K562 (cell line): ENCODE results near the gene PACSIN1. TPM values are rescaled to one million over a fixed set of nuclear protein-coding genes. Genes with fewer than 3 reads are reported as not detected.

ENCODE experiments used
- ATAC-seq: fragments of 200-7000 bp; cut with Tn5 transposase; 3 replicates; pipeline ENCODE4 v1.9.1; 2020; ENCODE audit warnings: moderate library complexity
- BruUV-seq: library from RNA; stranded (reverse); fragments of 400-500 nt; replicated peaks from 2 replicates; lab custom pipeline; 2021; lab: Mats Ljungman, UMichigan
- CTCF ChIA-PET: fragments of 300-600 bp; formaldehyde crosslinking; extraction: SDS; loops from one replicate; lab custom pipeline; 2021; ENCODE audit warnings: low intra/inter-chr PET ratio; lab: Yijun Ruan, JAX
- POLR2A ChIA-PET: fragments of 300-600, 350-650 bp; sonication (Branson Sonifier 250); formaldehyde crosslinking; extraction: SDS; loops from one replicate; lab custom pipeline; 2021; ENCODE audit warnings: antibody characterized with exemption, inconsistent platforms; lab: Yijun Ruan, JAX
- DNase-seq, 4 experiments: peaks; one replicate each; pipeline versions ENCODE4 v3.0.0 to v3.0.0-alpha.2; 2011 to 2018; ENCODE audit warnings: low spot score in 3 of 4, mixed read lengths in 3 of 4; ENCODE audit errors: extremely low read depth in 1 of 4
- FAIRE-seq: peaks from 2 replicates; lab custom pipeline; 2011; peaks lifted over from hg19 to GRCh38; lab: Jason Lieb, UNC
- H2AFZ ChIP-seq: 2 replicates; pipeline ENCODE4 v1.6.0; 2011; ENCODE audit warnings: low read depth, low read length, control low read depth, inconsistent platforms
- H3K27ac ChIP-seq: fragments of 200-600 bp; 3 replicates; pipeline ENCODE4 v1.8.0; 2011; ENCODE audit warnings: low read depth, mild to moderate bottlenecking, control low read depth, inconsistent platforms, low read length, moderate library complexity, mixed read lengths; ENCODE audit errors: extremely low read depth
- H3K27me3 ChIP-seq, 2 experiments: fragments of 300-600 bp in 1 of 2; 2 replicates in 1 of 2; 3 replicates in 1 of 2; pipeline versions ENCODE4 v1.6.0 to v1.8.0; 2011; ENCODE audit warnings: inconsistent platforms in 2 of 2, low read length in 2 of 2, mild to moderate bottlenecking in 1 of 2, mixed read lengths in 1 of 2, moderate library complexity in 1 of 2; ENCODE audit not compliant: control insufficient read depth in 2 of 2, insufficient read depth in 2 of 2
- H3K36me3 ChIP-seq: fragments of 300-600 bp; 3 replicates; pipeline ENCODE4 v1.8.0; 2011; ENCODE audit warnings: mild to moderate bottlenecking, low read length, inconsistent platforms; ENCODE audit not compliant: control insufficient read depth, insufficient read depth
- H3K4me1 ChIP-seq, 2 experiments: fragments of 200-600 bp in 1 of 2; replicated peaks in 1 of 2; 2 replicates in 1 of 2; 3 replicates in 1 of 2; pipeline versions ENCODE4 v1.5.1 to v1.8.0; 2011; ENCODE audit warnings: inconsistent platforms in 2 of 2, low read length in 2 of 2, mild to moderate bottlenecking in 1 of 2, mixed read lengths in 1 of 2, moderate library complexity in 1 of 2; ENCODE audit not compliant: control insufficient read depth in 2 of 2, insufficient read depth in 2 of 2
- H3K4me2 ChIP-seq: 2 replicates; pipeline ENCODE4 v1.6.1; 2011; ENCODE audit warnings: low read length, control low read depth, inconsistent platforms, mixed read lengths; ENCODE audit not compliant: insufficient read depth
- H3K4me3 ChIP-seq: fragments of 200-600 bp; sonication (generic), shearing (Covaris generic); 2 replicates; pipeline ENCODE4 v1.5.1; 2016; ENCODE audit warnings: control low read depth, inconsistent platforms
- H3K79me2 ChIP-seq: fragments of 200-600 bp; 3 replicates; pipeline ENCODE4 v1.8.0; 2011; ENCODE audit warnings: low read length, inconsistent platforms; ENCODE audit not compliant: control insufficient read depth, insufficient read depth
- H3K9ac ChIP-seq, 2 experiments: 2 replicates each; pipeline versions ENCODE4 v1.6.0 to v1.6.1; 2011; ENCODE audit warnings: low read depth in 2 of 2, low read length in 2 of 2, control low read depth in 1 of 2, inconsistent platforms in 1 of 2, mild to moderate bottlenecking in 1 of 2, mixed read lengths in 1 of 2; ENCODE audit not compliant: insufficient read depth in 1 of 2
- H3K9me1 ChIP-seq: one replicate; pipeline ENCODE4 v1.6.0; 2011; ENCODE audit warnings: inconsistent platforms, mild to moderate bottlenecking, low read length, moderate library complexity; ENCODE audit not compliant: control insufficient read depth, insufficient read depth
- H3K9me3 ChIP-seq: replicated peaks from 2 replicates; pipeline ENCODE4 v1.5.1; 2011; ENCODE audit warnings: low read depth, low read length, inconsistent platforms; ENCODE audit not compliant: control insufficient read depth, insufficient read depth
- H4K20me1 ChIP-seq: replicated peaks from 2 replicates; pipeline ENCODE4 v1.6.1; 2011; ENCODE audit warnings: low read length, inconsistent platforms, mixed read lengths; ENCODE audit not compliant: control insufficient read depth, insufficient read depth
- BRD9 ChIP-seq: fragments of 450-650 bp; IDR thresholded peaks from 2 replicates; pipeline ENCODE4 v1.6.1; 2018; ENCODE audit warnings: low read depth; ENCODE audit not compliant: partially characterized antibody
- COPS2 ChIP-seq: fragments of 450-650 bp; conservative IDR thresholded peaks from 2 replicates; pipeline ENCODE4 v1.6.1; 2016; ENCODE audit warnings: mild to moderate bottlenecking, moderate library complexity
- GABPA ChIP-seq: fragments of 200-800 bp; sonication (Bioruptor generic); conservative IDR thresholded peaks from 2 replicates; pipeline ENCODE4 v1.6.1; 2016; ENCODE audit warnings: low read depth, missing genetic modification characterization, missing compliant biosample characterization
- GATAD2B ChIP-seq: fragments of 450-650 bp; IDR thresholded peaks from 2 replicates; pipeline ENCODE4 v1.6.1; 2017; ENCODE audit warnings: mild to moderate bottlenecking, borderline replicate concordance
- HDAC2 ChIP-seq: fragments of 450-650 bp; IDR thresholded peaks from 2 replicates; pipeline ENCODE4 v1.6.1; 2016; ENCODE audit warnings: mild to moderate bottlenecking
- KDM1A ChIP-seq, 2 experiments: fragments of 450-650 bp; IDR thresholded peaks; 2 replicates each; pipeline ENCODE4 v1.6.1; 2016; ENCODE audit warnings: mild to moderate bottlenecking in 2 of 2
- MCM7 ChIP-seq, 2 experiments: fragments of 450-650 bp; IDR thresholded peaks; 2 replicates each; pipeline ENCODE4 v1.6.1; 2016 to 2018
- RBFOX2 ChIP-seq: fragments of 200-400 bp; formaldehyde crosslinking; IDR thresholded peaks from 2 replicates; pipeline ENCODE4 v1.6.1; 2017; ENCODE audit warnings: low read depth, mild to moderate bottlenecking, low read length, moderate library complexity
- YY1 ChIP-seq, 3 experiments: IDR thresholded peaks; 2 replicates each; pipeline ENCODE4 v1.6.1; 2011; ENCODE audit warnings: low read length in 2 of 3, mild to moderate bottlenecking in 2 of 3, moderate library complexity in 2 of 3, borderline replicate concordance in 1 of 3, control low read depth in 1 of 3, low read depth in 1 of 3; ENCODE audit not compliant: insufficient read depth in 3 of 3, insufficient replicate concordance in 2 of 3, control insufficient read depth in 1 of 3, insufficient read length in 1 of 3; ENCODE audit errors: extremely low read depth in 1 of 3
- ZFP36 ChIP-seq: fragments of 150-350 bp; IDR thresholded peaks from 2 replicates; pipeline ENCODE4 v1.6.1; 2018; ENCODE audit warnings: low read length, low read depth; ENCODE audit not compliant: partially characterized antibody
- ZNF347 ChIP-seq: fragments of 450-650 bp; formaldehyde crosslinking; IDR thresholded peaks from 2 replicates; pipeline ENCODE4 v1.4.0; 2020; ENCODE audit warnings: low read depth, mild to moderate bottlenecking, moderate library complexity
- ZNF707 ChIP-seq: fragments of 250-450 bp; sonication (Bioruptor Pico); conservative IDR thresholded peaks from 2 replicates; pipeline ENCODE4 v1.8.0; 2022; ENCODE audit warnings: inconsistent platforms, mild to moderate bottlenecking, moderate library complexity
- WGBS: fragments of 100-300 bp; shearing (Covaris generic); methylation state at CpG from one replicate; pipeline ENCODE4 v1.1.6; 2016; ENCODE audit warnings: low coverage, mixed read lengths; ENCODE audit not compliant: insufficient coverage; ENCODE audit errors: missing lambda C conversion rate; 5-methylcytosine and 5-hydroxymethylcytosine counted together
- in situ Hi-C: fragments of 300-500 bp; cut with MboI; formaldehyde crosslinking; loops from 4 replicates; pipeline ENCODE4 v1.15.0; 2018; ENCODE audit warnings: inconsistent platforms, mixed read lengths
- intact Hi-C: fragments of 100-400 bp; cut with micrococcal nuclease; formaldehyde crosslinking; loops from 2 replicates; pipeline ENCODE4 v1.14.2; 2022
- polyA plus RNA-seq, 8 experiments: library from polyadenylated mRNA; depleted of rRNA in 4 of 8; stranded (reverse) in 5 of 8; unstranded in 3 of 8; fragments of >200 nt; fragmentation: Nextera tagmentation in 2 of 8; fragmentation: Illumina TruSeq in 1 of 8; extraction: Ambion mirVana in 2 of 8; extraction: Trizol in 1 of 8; gene quantifications; 2 replicates each; pipeline versions ENCODE4 v1.2.1 to v1.2.3, GENCODE V29; 2011 to 2014; ENCODE audit warnings: inconsistent platforms in 1 of 8, missing spikeins in 1 of 8
- total RNA-seq, 7 experiments: library from RNA; depleted of rRNA in 6 of 7; stranded (reverse); fragments of >200 nt in 6 of 7; fragmentation: Illumina TruSeq in 2 of 7; extraction: Trizol in 2 of 7; gene quantifications; 2 replicates each; pipeline versions ENCODE4 v1.2.1 to v1.2.3, GENCODE V29; 2011 to 2021; ENCODE audit warnings: low replicate concordance in 1 of 7
- TF ChIP-seq, protein P1 (sequence below), 2 experiments: fragments of 450-650 bp in 1 of 2; sonication (generic) in 1 of 2; formaldehyde crosslinking in 1 of 2; IDR thresholded peaks in 1 of 2; conservative IDR thresholded peaks in 1 of 2; 2 replicates each; pipeline versions ENCODE4 v1.6.1 to v1.8.1; 2016 to 2023; ENCODE audit warnings: mild to moderate bottlenecking in 2 of 2, moderate library complexity in 2 of 2, inconsistent platforms in 1 of 2, missing genetic modification reagents in 1 of 2
- TF ChIP-seq, protein P2 (sequence below), 2 experiments: fragments of 450-650 bp in 1 of 2; IDR thresholded peaks; 2 replicates each; pipeline ENCODE4 v1.6.1; 2011 to 2017; ENCODE audit warnings: low read depth in 2 of 2, antibody characterized with exemption in 1 of 2, borderline replicate concordance in 1 of 2, low read length in 1 of 2, mild to moderate bottlenecking in 1 of 2, mixed read lengths in 1 of 2; ENCODE audit not compliant: control insufficient read depth in 1 of 2
- TF ChIP-seq, protein P3 (sequence below), 2 experiments: fragments of 450-650 bp in 1 of 2; sonication (generic) in 1 of 2; formaldehyde crosslinking; conservative IDR thresholded peaks; 2 replicates each; pipeline versions ENCODE4 v1.4.0 to v1.8.1; 2020 to 2022; ENCODE audit warnings: mild to moderate bottlenecking in 1 of 2, missing genetic modification reagents in 1 of 2

PACSIN1 gene
- total and polyA plus RNA-seq, 9 of the 15 experiments (the other 6 are each of a cell fraction or from before 2014, with no cell fraction given): 0.01 to 1.7 (median 0.45) TPM

- FAIRE-seq: no peak
- no peak for TF ChIP-seq ZNF347 (CRISPR knock-in tag)
- no peak for TF ChIP-seq COPS2
- no peak for TF ChIP-seq GATAD2B
- TF ChIP-seq YY1 (IDR thresholded peaks at IDR 0.05; ENCODE audit: borderline replicate concordance in 1 of 3, control insufficient read depth in 1 of 3, extremely low read depth in 1 of 3, insufficient read depth in 3 of 3, insufficient read length in 1 of 3, insufficient replicate concordance in 2 of 3, low read depth in 1 of 3, low read length in 2 of 3): no peak
- peak; percentile 70; the same call in 1 of the 2 replicates for TF ChIP-seq HDAC2
- TF ChIP-seq MCM7 (IDR thresholded peaks at IDR 0.05): no peak
- TF ChIP-seq, protein P1, sequence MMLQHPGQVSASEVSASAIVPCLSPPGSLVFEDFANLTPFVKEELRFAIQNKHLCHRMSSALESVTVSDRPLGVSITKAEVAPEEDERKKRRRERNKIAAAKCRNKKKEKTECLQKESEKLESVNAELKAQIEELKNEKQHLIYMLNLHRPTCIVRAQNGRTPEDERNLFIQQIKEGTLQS (IDR thresholded peaks at IDR 0.05): no peak
- TF ChIP-seq, protein P1 (CRISPR knock-in tag; conservative IDR thresholded peaks at IDR 0.05): no peak
- TF ChIP-seq, protein P2, sequence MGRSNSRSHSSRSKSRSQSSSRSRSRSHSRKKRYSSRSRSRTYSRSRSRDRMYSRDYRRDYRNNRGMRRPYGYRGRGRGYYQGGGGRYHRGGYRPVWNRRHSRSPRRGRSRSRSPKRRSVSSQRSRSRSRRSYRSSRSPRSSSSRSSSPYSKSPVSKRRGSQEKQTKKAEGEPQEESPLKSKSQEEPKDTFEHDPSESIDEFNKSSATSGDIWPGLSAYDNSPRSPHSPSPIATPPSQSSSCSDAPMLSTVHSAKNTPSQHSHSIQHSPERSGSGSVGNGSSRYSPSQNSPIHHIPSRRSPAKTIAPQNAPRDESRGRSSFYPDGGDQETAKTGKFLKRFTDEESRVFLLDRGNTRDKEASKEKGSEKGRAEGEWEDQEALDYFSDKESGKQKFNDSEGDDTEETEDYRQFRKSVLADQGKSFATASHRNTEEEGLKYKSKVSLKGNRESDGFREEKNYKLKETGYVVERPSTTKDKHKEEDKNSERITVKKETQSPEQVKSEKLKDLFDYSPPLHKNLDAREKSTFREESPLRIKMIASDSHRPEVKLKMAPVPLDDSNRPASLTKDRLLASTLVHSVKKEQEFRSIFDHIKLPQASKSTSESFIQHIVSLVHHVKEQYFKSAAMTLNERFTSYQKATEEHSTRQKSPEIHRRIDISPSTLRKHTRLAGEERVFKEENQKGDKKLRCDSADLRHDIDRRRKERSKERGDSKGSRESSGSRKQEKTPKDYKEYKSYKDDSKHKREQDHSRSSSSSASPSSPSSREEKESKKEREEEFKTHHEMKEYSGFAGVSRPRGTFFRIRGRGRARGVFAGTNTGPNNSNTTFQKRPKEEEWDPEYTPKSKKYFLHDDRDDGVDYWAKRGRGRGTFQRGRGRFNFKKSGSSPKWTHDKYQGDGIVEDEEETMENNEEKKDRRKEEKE (IDR thresholded peaks at IDR 0.05; ENCODE audit: borderline replicate concordance in 1 of 2, control insufficient read depth in 1 of 2, low read depth in 2 of 2, low read length in 1 of 2): no peak
- no peak for TF ChIP-seq GABPA (tag)
- no peak for TF ChIP-seq RBFOX2
- peak; percentile 73 for TF ChIP-seq BRD9
- no peak for TF ChIP-seq ZNF707
- TF ChIP-seq KDM1A (IDR thresholded peaks at IDR 0.05): peak; percentile 74 to 87
- peak; percentile 97 for TF ChIP-seq ZFP36
- TF ChIP-seq, protein P3, sequence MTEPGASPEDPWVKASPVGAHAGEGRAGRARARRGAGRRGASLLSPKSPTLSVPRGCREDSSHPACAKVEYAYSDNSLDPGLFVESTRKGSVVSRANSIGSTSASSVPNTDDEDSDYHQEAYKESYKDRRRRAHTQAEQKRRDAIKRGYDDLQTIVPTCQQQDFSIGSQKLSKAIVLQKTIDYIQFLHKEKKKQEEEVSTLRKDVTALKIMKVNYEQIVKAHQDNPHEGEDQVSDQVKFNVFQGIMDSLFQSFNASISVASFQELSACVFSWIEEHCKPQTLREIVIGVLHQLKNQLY (CRISPR knock-in tag; conservative IDR thresholded peaks at IDR 0.05): no peak
Measured at GRCh38 chr6:34578445-34579262, 112.8 kb downstream of the PACSIN1 start.

More at GRCh38 chr6:34578445-34579262, 112.8 kb downstream of the PACSIN1 start:
- H3K36me3 ChIP-seq: no peaks in the 10 kb centered on the region; the same call in 2 of the 3 replicates
- no peak for DNase-seq
- no peaks in the 10 kb centered on the region for H3K9me1 ChIP-seq
- no peaks in the 10 kb centered on the region for H3K9me3 ChIP-seq
- no TSS peak for BruUV-seq
- no peaks in the 10 kb centered on the region for H3K79me2 ChIP-seq
- H3K4me3 ChIP-seq: no peak overlapping the region
- no peak overlapping the region for H3K4me2 ChIP-seq
- POLR2A ChIA-PET: interaction anchor here (1.2 to 1.6 kb wide), 3 partner anchors 8 to 19 kb away, joined by 3 to 5 read pairs (median 4); no protein-coding TSS in a partner anchor
- H3K4me1 ChIP-seq: peaks cover 10 to 20% of the 10 kb centered on the region in 2 experiments; a peak in 4 of 5 replicates
- CTCF ChIA-PET: no interaction called here
- H3K27me3 ChIP-seq: no peaks in the 10 kb centered on the region; a peak in 1 of 5 replicates
- H3K27ac ChIP-seq: no peak overlapping the region
- in situ Hi-C loops (no loop called here), intact Hi-C loops (no loop called here)
- H3K9ac ChIP-seq: no peak overlapping the region
- H2AFZ ChIP-seq: no peak overlapping the region
- no peak for ATAC-seq
- H4K20me1 ChIP-seq: peaks cover 1% of the 10 kb centered on the region; the same call in 1 of the 2 replicates
- WGBS: 72% methylated on average over 7 of the region's 7 CpGs
